IPS-NIHi7 (cell line): Measurements from ENCODE around the gene PTPRE.
A peak's percentile ranks its signal among the peaks of the same experiment; 100 is the strongest.

Source experiments
- DNase-seq: peaks from one replicate; pipeline ENCODE4 v3.0.0; 2012; ENCODE audit warnings: mixed read lengths; ENCODE audit errors: extremely low spot score

Gene PTPRE

DNA sequence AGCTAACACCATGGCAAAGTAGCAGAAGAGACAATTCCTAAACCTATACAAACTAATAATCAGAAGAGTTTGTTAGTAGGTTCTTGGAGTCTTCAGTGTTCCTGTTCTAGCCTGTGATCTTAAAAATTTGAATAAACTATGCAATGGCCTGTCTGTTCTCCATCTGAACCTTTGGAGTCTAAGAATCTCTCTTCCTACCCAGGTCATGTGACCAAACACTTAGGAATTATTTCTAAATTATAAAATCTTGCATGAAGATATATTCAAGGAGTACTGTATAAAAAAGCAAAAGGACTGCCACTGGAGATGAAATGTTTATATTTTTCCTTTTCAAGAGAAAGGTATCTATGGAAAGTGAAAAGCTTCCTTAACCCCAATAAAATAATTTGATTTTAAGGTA, 216.9 kb downstream of the PTPRE start:
- no peak for DNase-seq

DNA sequence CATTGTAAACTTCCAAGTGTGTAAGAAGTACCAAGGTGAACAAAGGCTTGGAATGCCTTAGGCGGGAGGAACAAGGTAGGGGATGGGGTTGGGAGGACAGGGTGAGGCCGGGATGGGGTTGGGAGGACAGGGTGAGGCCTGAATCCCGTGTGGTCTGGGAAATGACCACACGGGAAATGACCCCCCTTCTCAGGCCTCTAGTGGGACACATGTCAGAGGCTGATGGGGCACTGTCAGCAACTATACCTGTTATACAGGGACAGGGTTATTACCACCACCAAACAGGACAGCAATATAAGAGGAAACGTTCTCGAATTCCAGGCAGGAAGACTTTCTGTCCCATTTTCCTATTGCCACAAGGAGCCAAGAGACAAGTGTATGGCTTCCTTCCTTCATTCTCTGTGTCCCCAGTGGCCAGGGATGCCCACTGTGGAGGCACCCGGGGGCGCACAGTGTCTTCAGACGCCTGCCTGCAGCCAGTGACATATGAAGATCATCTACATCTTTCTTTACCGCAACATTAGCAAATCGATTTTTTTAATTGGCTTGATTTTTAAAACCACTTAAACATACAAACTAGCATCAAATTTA, 218.0 kb downstream of the PTPRE start:
- no peak for DNase-seq

GRCh38 chr10:128125416-128125943, 218.6 kb downstream of the PTPRE start:
- DNase-seq: no peak

DNA sequence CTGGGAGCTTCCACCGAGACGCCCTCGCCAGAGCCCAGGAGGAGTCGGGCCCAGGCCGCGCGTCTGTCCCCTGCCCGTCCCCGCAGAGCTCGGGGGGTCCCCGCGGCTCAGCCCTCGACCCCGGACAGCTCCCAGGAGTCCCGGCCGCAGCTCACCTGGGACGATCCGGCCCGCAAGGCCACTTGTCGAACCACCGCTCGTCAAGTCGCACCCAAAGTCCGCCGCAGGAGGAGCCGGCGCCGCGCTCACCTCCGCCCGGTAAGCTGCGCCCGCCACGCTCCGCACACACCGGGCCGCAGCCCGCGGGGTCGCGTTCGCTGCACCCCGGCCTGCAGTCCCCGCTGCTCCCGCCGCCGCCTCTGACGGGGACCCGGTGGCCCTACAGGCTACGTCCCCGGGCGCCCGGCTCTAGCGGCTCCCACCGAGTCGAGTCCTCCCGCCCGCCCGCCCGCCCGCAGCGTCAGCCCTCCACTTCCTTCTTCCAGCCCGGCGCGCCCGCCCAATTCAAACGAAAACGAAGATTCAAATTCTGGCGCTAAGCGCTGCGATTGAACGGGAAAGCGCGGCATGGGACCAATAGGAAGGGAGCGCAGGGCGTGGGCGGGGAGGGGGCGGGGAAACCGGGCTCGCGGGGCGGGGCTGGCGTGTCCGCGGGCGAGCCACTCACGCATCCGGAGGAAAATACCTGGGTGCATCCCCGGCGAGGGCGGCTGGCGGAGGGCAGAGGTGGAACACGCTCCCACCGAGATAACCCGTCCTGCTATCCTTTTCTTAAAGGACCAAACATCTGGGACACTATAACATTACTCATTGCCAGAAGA, 219.3 kb downstream of the PTPRE start, which contains the start of gene MKI67:
Gene MKI67 (minus strand): TSS at position 480 of the 821 bp plus-strand sequence. CDS start 756 bp downstream, outside the sequence.
- peak; percentile 88 for DNase-seq

DNA sequence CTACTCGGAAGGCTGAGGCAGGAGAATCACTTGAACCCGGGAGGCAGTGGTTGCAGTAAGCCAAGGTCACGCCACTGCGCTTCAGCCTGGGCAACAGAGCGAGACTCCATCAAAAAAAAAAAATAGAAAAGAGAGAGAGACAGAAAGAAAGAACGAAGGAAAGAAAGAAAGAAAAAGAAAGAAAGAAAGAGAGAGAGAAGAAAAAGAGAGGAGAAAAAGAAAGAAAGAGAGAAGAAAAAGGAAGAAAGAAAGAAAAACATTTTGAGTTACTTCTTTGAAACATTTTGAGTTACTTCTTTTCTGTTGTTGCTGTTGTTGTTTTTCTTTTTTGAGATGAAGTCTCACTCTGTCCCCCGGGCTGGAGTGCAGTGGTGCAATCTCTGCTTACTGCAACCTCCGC, 221.7 kb downstream of the PTPRE start:
- no peak for DNase-seq

DNA sequence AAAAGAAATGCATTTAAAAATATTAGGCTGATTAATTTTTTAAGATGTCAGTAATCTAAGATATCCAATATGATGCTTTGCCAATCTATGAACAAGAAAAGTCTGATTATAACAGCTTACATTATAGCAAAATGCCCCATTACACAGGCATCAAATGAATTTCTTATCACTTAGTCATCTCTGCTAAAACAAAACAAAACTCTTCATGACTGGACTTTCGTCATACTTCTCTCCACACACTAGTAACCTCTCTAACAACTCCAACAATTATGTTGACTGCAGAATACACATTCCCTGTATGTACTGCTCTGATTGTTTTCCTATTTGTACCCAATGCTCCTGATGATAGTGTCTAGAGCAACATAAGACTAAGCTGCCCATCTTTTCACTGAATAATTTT, 223.1 kb downstream of the PTPRE start:
- DNase-seq: no peak
